ENCODE data around the gene RANBP10. TPM values are rescaled to one million over a fixed set of nuclear protein-coding genes. Genes with fewer than 3 reads are reported as not detected.

The RANBP10 gene
- total RNA-seq, 4 donors from 2014 or later = 6.0 to 9.8 (median 8.3) TPM

DNA sequence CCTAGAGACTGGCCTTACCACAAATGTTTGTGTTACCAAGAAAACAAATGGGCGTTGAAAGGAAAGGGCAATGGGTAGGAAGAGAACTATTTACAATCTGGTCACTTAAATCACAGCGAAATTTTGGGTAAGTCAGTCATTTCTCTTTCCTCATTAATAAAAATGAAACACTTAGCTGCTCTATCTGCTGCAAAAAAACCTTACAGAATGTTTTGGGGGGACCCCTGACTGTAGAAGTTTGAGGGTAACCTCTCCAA is 39.6 kb upstream of the RANBP10 start:
- DNase-seq (ENCODE audit: low spot score) (no peak), ATAC-seq (ENCODE audit: low FRiP score) (no peak)
- TF ChIP-seq, protein P1, sequence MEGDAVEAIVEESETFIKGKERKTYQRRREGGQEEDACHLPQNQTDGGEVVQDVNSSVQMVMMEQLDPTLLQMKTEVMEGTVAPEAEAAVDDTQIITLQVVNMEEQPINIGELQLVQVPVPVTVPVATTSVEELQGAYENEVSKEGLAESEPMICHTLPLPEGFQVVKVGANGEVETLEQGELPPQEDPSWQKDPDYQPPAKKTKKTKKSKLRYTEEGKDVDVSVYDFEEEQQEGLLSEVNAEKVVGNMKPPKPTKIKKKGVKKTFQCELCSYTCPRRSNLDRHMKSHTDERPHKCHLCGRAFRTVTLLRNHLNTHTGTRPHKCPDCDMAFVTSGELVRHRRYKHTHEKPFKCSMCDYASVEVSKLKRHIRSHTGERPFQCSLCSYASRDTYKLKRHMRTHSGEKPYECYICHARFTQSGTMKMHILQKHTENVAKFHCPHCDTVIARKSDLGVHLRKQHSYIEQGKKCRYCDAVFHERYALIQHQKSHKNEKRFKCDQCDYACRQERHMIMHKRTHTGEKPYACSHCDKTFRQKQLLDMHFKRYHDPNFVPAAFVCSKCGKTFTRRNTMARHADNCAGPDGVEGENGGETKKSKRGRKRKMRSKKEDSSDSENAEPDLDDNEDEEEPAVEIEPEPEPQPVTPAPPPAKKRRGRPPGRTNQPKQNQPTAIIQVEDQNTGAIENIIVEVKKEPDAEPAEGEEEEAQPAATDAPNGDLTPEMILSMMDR (IDR thresholded peaks at IDR 0.05) = no peak

DNA sequence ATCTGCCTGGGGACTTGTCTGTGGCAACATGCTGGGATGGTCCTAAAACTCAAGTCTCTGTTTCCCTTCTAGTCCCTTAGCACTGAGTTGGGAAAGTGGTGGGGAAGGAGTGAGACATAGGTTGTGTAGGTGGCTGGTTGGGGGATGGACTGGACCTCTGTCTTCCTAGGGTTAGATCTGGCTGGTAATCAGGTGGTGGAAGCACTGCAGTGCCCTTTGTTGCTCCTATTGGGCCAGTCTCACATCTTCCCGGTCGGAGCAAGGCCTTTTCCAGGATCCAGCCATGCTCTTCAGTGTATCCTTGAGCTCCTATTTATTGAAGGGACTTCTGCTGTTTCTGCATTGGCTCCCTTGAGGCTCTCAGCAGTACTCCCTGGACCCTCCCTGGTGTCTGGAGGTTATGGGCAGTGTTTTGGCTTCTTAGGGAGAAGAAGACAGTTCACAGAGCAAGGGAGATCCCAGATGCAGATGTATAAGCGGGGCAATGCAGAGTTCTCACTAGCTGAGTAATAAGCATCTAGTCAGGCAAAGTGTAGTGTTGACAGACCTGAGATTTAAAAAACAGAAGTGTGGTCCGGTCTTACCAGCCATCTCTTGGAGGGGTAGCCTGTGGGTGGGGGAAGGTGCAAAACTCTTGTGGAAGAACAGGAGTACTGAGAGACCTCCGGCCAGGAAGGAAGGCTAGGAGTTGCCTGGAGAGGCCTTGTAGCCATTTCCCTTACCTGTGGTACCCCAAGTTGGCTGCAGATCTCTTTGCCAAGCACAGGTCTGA is 39.1 kb upstream of the RANBP10 start:
- TF ChIP-seq, protein P1 (IDR thresholded peaks at IDR 0.05) = no peak
- ATAC-seq (ENCODE audit: low FRiP score) (no peak), DNase-seq (ENCODE audit: low spot score) (no peak)

DNA sequence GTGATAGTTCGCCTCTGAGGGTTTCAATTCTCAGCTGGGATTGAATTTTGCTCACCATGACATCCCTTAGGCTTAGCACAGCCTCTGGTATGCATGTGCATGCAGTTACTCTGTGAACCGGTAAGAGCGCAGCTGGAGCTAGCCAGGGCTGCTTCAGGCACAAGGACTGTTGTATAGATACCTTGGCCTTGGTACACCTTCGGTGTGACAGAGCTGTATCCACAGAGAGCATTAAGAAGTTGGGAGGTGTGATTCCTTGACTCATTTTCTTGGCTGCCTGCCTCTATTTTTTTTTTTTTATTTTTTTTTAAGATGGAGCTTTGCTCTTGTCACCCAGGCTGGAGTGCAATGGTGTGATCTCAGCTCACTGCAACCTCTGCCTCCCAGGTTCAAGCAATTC is 38.1 kb upstream of the RANBP10 start:
- ATAC-seq (ENCODE audit: low FRiP score) = no peak
- TF ChIP-seq, protein P1 (IDR thresholded peaks at IDR 0.05) = no peak
- DNase-seq (ENCODE audit: low spot score) = no peak

DNA sequence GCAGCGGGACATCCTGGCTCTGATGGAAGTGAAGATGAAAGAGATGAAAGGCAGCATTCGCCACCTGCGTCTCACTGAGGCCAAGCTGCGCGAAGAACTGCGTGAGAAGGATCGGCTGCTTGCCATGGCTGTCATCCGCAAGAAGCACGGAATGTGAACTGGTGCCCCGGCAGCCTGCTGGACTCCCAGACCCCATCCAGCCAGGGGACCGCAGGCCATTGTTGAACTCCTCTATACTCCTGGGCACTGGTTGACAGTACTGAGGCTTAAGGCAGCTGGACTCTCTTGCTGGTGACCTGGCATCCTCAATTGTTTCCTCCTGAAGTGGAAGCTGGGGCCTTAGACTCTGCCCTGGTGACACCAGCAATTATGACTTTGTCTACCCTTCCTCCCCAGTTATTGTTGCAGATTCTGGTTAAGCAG is 37.0 kb upstream of the RANBP10 start:
- ATAC-seq (ENCODE audit: low FRiP score) = no peak
- TF ChIP-seq, protein P1 (IDR thresholded peaks at IDR 0.05) = no peak
- DNase-seq (ENCODE audit: low spot score) = no peak

DNA sequence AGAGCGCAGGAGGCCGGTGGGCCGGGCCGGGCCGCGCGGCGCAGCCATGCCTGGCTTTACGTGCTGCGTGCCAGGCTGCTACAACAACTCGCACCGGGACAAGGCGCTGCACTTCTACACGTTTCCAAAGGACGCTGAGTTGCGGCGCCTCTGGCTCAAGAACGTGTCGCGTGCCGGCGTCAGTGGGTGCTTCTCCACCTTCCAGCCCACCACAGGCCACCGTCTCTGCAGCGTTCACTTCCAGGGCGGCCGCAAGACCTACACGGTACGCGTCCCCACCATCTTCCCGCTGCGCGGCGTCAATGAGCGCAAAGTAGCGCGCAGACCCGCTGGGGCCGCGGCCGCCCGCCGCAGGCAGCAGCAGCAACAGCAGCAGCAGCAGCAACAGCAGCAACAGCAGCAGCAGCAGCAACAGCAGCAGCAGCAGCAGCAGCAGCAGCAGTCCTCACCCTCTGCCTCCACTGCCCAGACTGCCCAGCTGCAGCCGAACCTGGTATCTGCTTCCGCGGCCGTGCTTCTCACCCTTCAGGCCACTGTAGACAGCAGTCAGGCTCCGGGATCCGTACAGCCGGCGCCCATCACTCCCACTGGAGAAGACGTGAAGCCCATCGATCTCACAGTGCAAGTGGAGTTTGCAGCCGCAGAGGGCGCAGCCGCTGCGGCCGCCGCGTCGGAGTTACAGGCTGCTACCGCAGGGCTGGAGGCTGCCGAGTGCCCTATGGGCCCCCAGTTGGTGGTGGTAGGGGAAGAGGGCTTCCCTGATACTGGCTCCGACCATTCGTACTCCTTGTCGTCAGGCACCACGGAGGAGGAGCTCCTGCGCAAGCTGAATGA is 36.4 kb upstream of the RANBP10 start:
- DNase-seq (ENCODE audit: low spot score) (no peak), ATAC-seq (ENCODE audit: low FRiP score) (peak; percentile 14)

DNA sequence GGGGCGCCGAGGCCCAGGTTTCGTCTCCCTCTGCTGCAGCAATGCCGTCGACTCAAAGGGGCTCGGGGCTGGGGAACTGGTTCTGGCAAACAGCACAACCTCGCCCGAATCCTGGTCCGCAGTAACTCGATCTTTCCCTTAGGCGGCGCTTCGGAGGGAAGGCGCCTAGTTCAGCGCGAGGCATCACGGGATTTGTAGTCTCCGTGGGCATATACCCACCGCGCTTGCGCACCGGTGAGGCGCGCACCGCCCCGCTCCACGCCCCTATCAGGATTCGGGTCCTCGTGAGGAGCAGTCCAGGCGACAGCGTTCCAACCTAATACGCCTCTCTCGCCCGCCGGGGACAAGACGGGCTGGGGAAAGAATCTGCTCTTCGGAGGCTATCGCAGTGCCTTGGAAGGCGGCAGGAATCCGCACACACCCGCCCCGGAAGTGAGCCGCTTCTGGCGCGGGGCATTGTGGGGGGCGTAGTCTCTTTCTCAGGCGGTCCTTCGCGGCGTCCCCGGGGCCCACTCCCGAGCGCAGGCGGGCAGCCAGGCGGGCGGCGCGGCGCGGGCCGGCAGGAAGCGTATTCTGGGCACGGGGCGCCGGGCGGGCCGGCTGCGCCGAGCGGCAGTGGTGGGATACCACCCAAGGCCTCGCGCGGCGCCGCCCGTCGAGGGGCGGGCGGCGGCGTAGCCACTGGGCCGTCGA is 35.6 kb upstream of the RANBP10 start, which contains the start of gene THAP11:
THAP11 (plus strand) TSS at position 505 of the 693 bp plus-strand sequence. CDS start 235 bp downstream, outside the sequence.
- TF ChIP-seq, protein P1 (IDR thresholded peaks at IDR 0.05) = peak in 2 of 3 donors; percentile 30 to 81
- peak; percentile 85 for ATAC-seq (ENCODE audit: low FRiP score)

More for the DNA sequence above, 36.4 kb upstream of the RANBP10 start:
- TF ChIP-seq, protein P1 (IDR thresholded peaks at IDR 0.05) = no peak

More for the DNA sequence above, 35.6 kb upstream of the RANBP10 start, which contains the start of gene THAP11:
- DNase-seq (ENCODE audit: low spot score) = peak; percentile 84

All from omental fat pad (tissue), 4 donors.